Osteoblast (primary cell): ENCODE data around the gene PPIL1. TPM values are rescaled to one million over a fixed set of nuclear protein-coding genes. Genes with fewer than 3 reads are reported as not detected.
A peak's percentile ranks its signal among the peaks of the same experiment; 100 is the strongest.

Experiments
- DNase-seq: peaks from one replicate; pipeline ENCODE4 v3.0.0; 2011; ENCODE audit warnings: low spot score, mixed read lengths; ENCODE audit not compliant: insufficient read length; ENCODE audit errors: missing footprints
- H2AFZ ChIP-seq: 2 replicates; pipeline ENCODE4 v1.6.0; 2011; ENCODE audit warnings: mild to moderate bottlenecking, low read length
- H3K27ac ChIP-seq: 2 replicates; pipeline ENCODE4 v1.5.1; 2011; ENCODE audit warnings: mild to moderate bottlenecking, low read depth, low read length, moderate library complexity
- H3K27me3 ChIP-seq: 2 replicates; pipeline ENCODE4 v1.6.0; 2012; ENCODE audit warnings: mild to moderate bottlenecking, control low read depth, inconsistent platforms, low read length, moderate library complexity; ENCODE audit not compliant: insufficient read depth
- H3K36me3 ChIP-seq: 2 replicates; pipeline ENCODE4 v1.5.1; 2011; ENCODE audit warnings: mild to moderate bottlenecking, low read length, control low read depth, moderate library complexity; ENCODE audit not compliant: insufficient read depth
- H3K4me1 ChIP-seq: 2 replicates; pipeline ENCODE4 v1.5.1; 2011; ENCODE audit warnings: mild to moderate bottlenecking, low read length, control low read depth, moderate library complexity; ENCODE audit not compliant: insufficient read depth
- H3K4me2 ChIP-seq: 2 replicates; pipeline ENCODE4 v1.6.0; 2011; ENCODE audit warnings: mild to moderate bottlenecking, low read length; ENCODE audit not compliant: insufficient read depth
- H3K4me3 ChIP-seq: fragments of 200-600 bp; sonication (generic); 3 replicates; pipeline ENCODE4 v1.5.1; 2012; ENCODE audit warnings: mild to moderate bottlenecking, low read length, inconsistent platforms; ENCODE audit not compliant: insufficient read depth
- H3K79me2 ChIP-seq: 2 replicates; pipeline ENCODE4 v1.6.0; 2012; ENCODE audit warnings: mild to moderate bottlenecking, low read length, control low read depth, inconsistent platforms; ENCODE audit not compliant: insufficient read depth
- H3K9me3 ChIP-seq: 2 replicates; pipeline ENCODE4 v1.5.1; 2011; ENCODE audit warnings: low read depth, low read length, control low read depth
- H4K20me1 ChIP-seq: 2 replicates; pipeline ENCODE4 v1.6.0; 2012; ENCODE audit warnings: mild to moderate bottlenecking, low read length, control low read depth; ENCODE audit not compliant: insufficient read depth
- CTCF ChIP-seq: IDR thresholded peaks from 2 replicates; pipeline ENCODE4 v1.5.1; 2011; ENCODE audit warnings: mild to moderate bottlenecking, low read depth, low read length, moderate library complexity; ENCODE audit errors: extremely low read depth
- total RNA-seq: library from RNA; depleted of rRNA; stranded (reverse); fragments of >200 nt; gene quantifications from 2 replicates; pipeline ENCODE4 v1.2.3, GENCODE V29; 2012

PPIL1 gene
- total RNA-seq, 1 donor = 9.8 TPM

- H3K4me3 ChIP-seq = no peak overlapping the region
- DNase-seq = no peak
These were observed 27.5 kb downstream of the PPIL1 start for GRCh38 chr6:36847152-36847551.

GRCh38 chr6:36845233-36845632, 29.4 kb downstream of the PPIL1 start:
- H4K20me1 ChIP-seq = no peaks in the 10 kb centered on the region
- DNase-seq = peak; percentile 51
- no peaks in the 10 kb centered on the region for H3K9me3 ChIP-seq
- H3K36me3 ChIP-seq = no peaks in the 10 kb centered on the region
- peaks cover 2% of the 10 kb centered on the region for H3K4me1 ChIP-seq
- TF ChIP-seq CTCF = no peak
- no peaks in the 10 kb centered on the region for H3K27me3 ChIP-seq
- H3K27ac ChIP-seq = no peak overlapping the region
- no peak overlapping the region for H2AFZ ChIP-seq
- H3K4me3 ChIP-seq = no peak overlapping the region
- H3K79me2 ChIP-seq = no peaks in the 10 kb centered on the region
- H3K4me2 ChIP-seq = no peak overlapping the region

More at GRCh38 chr6:36847152-36847551, 27.5 kb downstream of the PPIL1 start:
- Histone ChIP-seq H2AFZ (no peak overlapping the region), H3K9me3 (no peaks in the 10 kb centered on the region), H3K79me2 (no peaks in the 10 kb centered on the region), H3K27ac (no peak overlapping the region), H3K27me3 (no peaks in the 10 kb centered on the region), H3K4me2 (no peak overlapping the region), H4K20me1 (no peaks in the 10 kb centered on the region), H3K36me3 (no peaks in the 10 kb centered on the region), H3K4me1 (peaks cover 14% of the 10 kb centered on the region)
- no peak for TF ChIP-seq CTCF

GRCh38 chr6:36844232-36845170, 30.1 kb downstream of the PPIL1 start:
- no peaks in the 10 kb centered on the region for H3K9me3 ChIP-seq
- no peak overlapping the region for H3K4me3 ChIP-seq
- H3K4me1 ChIP-seq = peaks cover 6% of the 10 kb centered on the region
- H2AFZ ChIP-seq = no peak overlapping the region
- H3K27me3 ChIP-seq = no peaks in the 10 kb centered on the region
- peak; percentile 56 for DNase-seq
- no peaks in the 10 kb centered on the region for H3K79me2 ChIP-seq
- no peak for TF ChIP-seq CTCF
- H3K4me2 ChIP-seq = no peak overlapping the region
- H4K20me1 ChIP-seq = no peaks in the 10 kb centered on the region
- H3K36me3 ChIP-seq = no peaks in the 10 kb centered on the region
- no peak overlapping the region for H3K27ac ChIP-seq

- Histone ChIP-seq H3K9me3 (no peaks in the 10 kb centered on the region), H3K27me3 (peaks cover 13% of the 10 kb centered on the region), H2AFZ (no peak overlapping the region), H3K4me1 (peaks cover 8% of the 10 kb centered on the region), H3K4me2 (no peak overlapping the region), H3K36me3 (no peaks in the 10 kb centered on the region), H3K4me3 (no peak overlapping the region), H4K20me1 (no peaks in the 10 kb centered on the region), H3K27ac (no peak overlapping the region), H3K79me2 (no peaks in the 10 kb centered on the region)
- TF ChIP-seq CTCF = no peak
- no peak for DNase-seq
These were observed 31.4 kb downstream of the PPIL1 start for GRCh38 chr6:36843170-36843569.
